Stimulated activated CD8-positive, alpha-beta memory T cell treated with anti-CD3 and anti-CD28 coated beads, Interleukin-4, amount 100 ng/mL, for 4 hours (primary cell): ENCODE data around the gene RBM34.
"Not testable (repeated sequence)": the region's sequence is repeated elsewhere in the genome, so short reads cannot be mapped to it uniquely, and the experiment has no call there.

Experiments
- DNase-seq, 2 donors: peaks; one replicate each; pipeline ENCODE4 v3.0.0-alpha.2; 2020; ENCODE audit warnings: low read depth in 2 of 2, low spot score in 1 of 2

RBM34 gene

GRCh38 chr1:235093013-235093695 lies 67.9 kb downstream of the RBM34 start:
- DNase-seq: no peak

- not testable (repeated sequence) for DNase-seq
These were observed 68.6 kb downstream of the RBM34 start for GRCh38 chr1:235092415-235092814.

GRCh38 chr1:235092045-235092406 lies 69.0 kb downstream of the RBM34 start:
- not testable (repeated sequence) for DNase-seq

DNA sequence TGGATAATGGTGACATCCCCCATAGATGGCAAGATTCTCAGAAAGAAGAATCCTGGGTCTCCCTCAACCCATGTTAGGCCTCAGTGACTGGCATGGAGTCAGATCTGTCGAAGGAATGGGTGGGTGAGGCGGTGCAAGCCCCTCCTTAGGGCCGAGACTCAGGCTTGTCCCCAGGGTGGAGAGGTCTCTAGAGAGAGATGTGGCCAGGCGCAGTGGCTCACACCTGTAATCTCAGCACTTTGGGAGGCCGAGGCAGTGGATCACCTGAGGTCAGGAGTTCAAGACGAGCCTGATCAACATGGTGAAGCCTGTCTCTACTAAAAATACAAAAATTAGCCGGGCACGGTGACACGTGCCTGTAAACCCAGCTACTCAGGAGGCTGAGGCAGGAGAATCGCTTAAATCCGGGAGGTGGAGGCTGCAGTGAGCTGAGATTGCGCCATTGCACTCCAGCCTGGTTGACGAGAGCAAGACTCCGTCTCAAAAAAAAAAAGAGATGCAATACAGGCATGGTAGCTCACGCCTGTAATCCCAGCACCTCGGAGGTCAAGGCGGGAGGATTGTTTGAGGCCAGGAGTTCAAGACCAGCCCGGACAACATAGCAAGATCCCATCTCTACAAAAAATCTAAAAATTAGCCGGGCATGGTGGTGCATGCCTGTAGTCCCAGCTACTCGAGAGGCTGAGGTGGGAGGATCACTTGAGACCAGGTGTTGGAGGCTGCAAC lies 69.6 kb downstream of the RBM34 start:
- not testable (repeated sequence) for DNase-seq

- no peak for DNase-seq
These were observed 70.5 kb downstream of the RBM34 start for GRCh38 chr1:235090406-235091069.

- DNase-seq: no peak
These were observed 72.1 kb downstream of the RBM34 start for GRCh38 chr1:235088907-235089306.

- no peak for DNase-seq
These were observed 72.6 kb downstream of the RBM34 start for GRCh38 chr1:235088430-235088829.

DNA sequence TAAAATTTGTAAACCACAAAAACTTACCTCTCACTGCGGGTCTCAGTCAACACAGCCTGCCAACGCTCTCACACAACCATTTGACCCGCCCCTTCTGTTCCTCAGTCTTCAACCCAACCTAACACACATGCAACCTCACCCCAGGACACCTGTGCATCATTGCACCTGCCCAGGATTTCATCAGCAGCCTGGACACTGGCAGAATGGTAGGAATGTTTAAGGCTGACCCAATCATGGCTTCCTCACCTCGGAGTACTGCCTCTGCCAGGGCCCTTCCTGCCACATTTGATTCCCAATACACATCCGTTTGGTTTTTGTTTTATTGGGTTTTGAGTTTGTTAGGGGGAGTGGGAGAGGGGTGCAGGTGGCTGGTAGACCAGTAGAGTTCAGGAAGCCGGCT lies 73.1 kb downstream of the RBM34 start:
- DNase-seq: no peak

DNA sequence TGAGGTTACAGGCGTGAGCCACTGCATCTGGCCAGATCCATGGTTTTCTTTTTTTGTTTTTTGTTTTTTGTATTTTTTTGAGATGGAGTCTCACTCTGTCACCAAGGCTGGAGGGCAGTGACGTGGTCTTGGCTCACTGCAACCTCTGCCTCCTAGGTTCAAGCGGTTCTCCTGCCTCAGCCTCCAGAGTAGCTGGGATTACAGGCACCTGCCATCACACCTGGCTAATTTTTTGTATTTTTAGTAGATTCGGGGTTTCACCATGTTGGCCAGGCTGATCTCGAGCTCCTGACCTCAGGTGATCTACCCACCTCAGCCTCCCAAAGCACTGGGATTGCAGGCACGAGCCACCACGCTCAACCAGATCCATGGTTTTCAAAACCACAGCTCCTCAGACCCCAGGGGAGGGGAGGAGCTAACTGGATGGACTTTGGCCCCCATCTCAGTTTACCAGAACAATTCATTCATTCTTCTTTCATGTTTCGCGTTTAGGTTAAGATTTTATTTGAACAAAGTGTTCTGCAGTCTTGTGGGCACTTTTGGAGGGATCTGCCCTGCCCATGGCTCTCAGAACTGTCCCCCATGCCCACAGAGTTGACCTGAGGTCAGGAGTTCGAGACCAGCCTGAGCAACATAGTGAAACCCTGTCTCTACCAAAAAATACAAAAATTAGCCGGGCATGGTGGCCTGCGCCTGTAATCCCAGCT lies 75.5 kb downstream of the RBM34 start:
- not testable (repeated sequence) for DNase-seq
